ENCODE results near the gene PTPRS.

Gene PTPRS

GRCh38 chr19:5356918-5357317, 16.3 kb upstream of the PTPRS start:
- no peak overlapping the region for H3K4me3 ChIP-seq (ENCODE audit: low read depth, low read length)
- no peak overlapping the region for H3K27ac ChIP-seq
- no peaks in the 10 kb centered on the region for H3K36me3 ChIP-seq (replicated peaks)
- in situ Hi-C loops (cut with HindIII; ENCODE audit: low pct_ligation_motif_present, low sequenced_read_pairs) = no loop called here
- no peak for DNase-seq
- TF ChIP-seq CTCF (IDR thresholded peaks at IDR 0.05; ENCODE audit: low read depth, low read length, missing control alignments) = no peak
- no peaks in the 10 kb centered on the region for H3K27me3 ChIP-seq (replicated peaks)

- in situ Hi-C loops (cut with HindIII; ENCODE audit: low pct_ligation_motif_present, low sequenced_read_pairs) = no loop called here
- no peak for DNase-seq
- no peak overlapping the region for H3K27ac ChIP-seq
- no peak for TF ChIP-seq CTCF (IDR thresholded peaks at IDR 0.05; ENCODE audit: low read depth, low read length, missing control alignments)
- H3K27me3 ChIP-seq (replicated peaks) = no peaks in the 10 kb centered on the region
- no peak overlapping the region for H3K4me3 ChIP-seq (ENCODE audit: low read depth, low read length)
- H3K36me3 ChIP-seq (replicated peaks) = no peaks in the 10 kb centered on the region
Measured at GRCh38 chr19:5356428-5356827, 15.8 kb upstream of the PTPRS start.

- in situ Hi-C loops (cut with HindIII; ENCODE audit: low pct_ligation_motif_present, low sequenced_read_pairs) = no loop called here
- no peak overlapping the region for H3K4me3 ChIP-seq (ENCODE audit: low read depth, low read length)
- no peak overlapping the region for H3K27ac ChIP-seq
- no peaks in the 10 kb centered on the region for H3K27me3 ChIP-seq (replicated peaks)
- no peak for DNase-seq
- no peak for TF ChIP-seq CTCF (IDR thresholded peaks at IDR 0.05; ENCODE audit: low read depth, low read length, missing control alignments)
- no peaks in the 10 kb centered on the region for H3K36me3 ChIP-seq (replicated peaks)
Measured at GRCh38 chr19:5355693-5356092, 15.1 kb upstream of the PTPRS start.

GRCh38 chr19:5355076-5355475, 14.5 kb upstream of the PTPRS start:
- Histone ChIP-seq H3K36me3 (replicated peaks) (no peaks in the 10 kb centered on the region), H3K27me3 (replicated peaks) (no peaks in the 10 kb centered on the region), H3K27ac (no peak overlapping the region), H3K4me3 (ENCODE audit: low read depth, low read length) (no peak overlapping the region)
- no peak for TF ChIP-seq CTCF (IDR thresholded peaks at IDR 0.05; ENCODE audit: low read depth, low read length, missing control alignments)
- no peak for DNase-seq
- in situ Hi-C loops (cut with HindIII; ENCODE audit: low pct_ligation_motif_present, low sequenced_read_pairs) = no loop called here

- in situ Hi-C loops (cut with HindIII; ENCODE audit: low pct_ligation_motif_present, low sequenced_read_pairs) = no loop called here
- peak; percentile 29 for DNase-seq
- Histone ChIP-seq H3K27ac (no peak overlapping the region), H3K27me3 (replicated peaks) (no peaks in the 10 kb centered on the region), H3K36me3 (replicated peaks) (no peaks in the 10 kb centered on the region), H3K4me3 (ENCODE audit: low read depth, low read length) (no peak overlapping the region)
- peak; percentile 70 for TF ChIP-seq CTCF (IDR thresholded peaks at IDR 0.05; ENCODE audit: low read depth, low read length, missing control alignments)
Measured at GRCh38 chr19:5354403-5354802, 13.8 kb upstream of the PTPRS start.

GRCh38 chr19:5352229-5352763, 11.7 kb upstream of the PTPRS start:
- TF ChIP-seq CTCF (IDR thresholded peaks at IDR 0.05; ENCODE audit: low read depth, low read length, missing control alignments) = no peak
- Histone ChIP-seq H3K27me3 (replicated peaks) (no peaks in the 10 kb centered on the region), H3K27ac (peak overlapping the region; percentile 76), H3K36me3 (replicated peaks) (no peaks in the 10 kb centered on the region), H3K4me3 (ENCODE audit: low read depth, low read length) (no peak overlapping the region)
- DNase-seq = peak; percentile 24
- in situ Hi-C loops (cut with HindIII; ENCODE audit: low pct_ligation_motif_present, low sequenced_read_pairs) = no loop called here

Data from brain microvascular endothelial cell (primary cell).